NCI-H128 (cell line): ENCODE data around the gene HNRNPC.
"Not testable (repeated sequence)": the region's sequence is repeated elsewhere in the genome, so short reads cannot be mapped to it uniquely, and the experiment has no call there.

Experiments used
- DNase-seq: peaks from one replicate; lab custom pipeline; 2025; ENCODE audit not compliant: unreplicated experiment; lab: John Stamatoyannopoulos, UW

The HNRNPC gene

DNA sequence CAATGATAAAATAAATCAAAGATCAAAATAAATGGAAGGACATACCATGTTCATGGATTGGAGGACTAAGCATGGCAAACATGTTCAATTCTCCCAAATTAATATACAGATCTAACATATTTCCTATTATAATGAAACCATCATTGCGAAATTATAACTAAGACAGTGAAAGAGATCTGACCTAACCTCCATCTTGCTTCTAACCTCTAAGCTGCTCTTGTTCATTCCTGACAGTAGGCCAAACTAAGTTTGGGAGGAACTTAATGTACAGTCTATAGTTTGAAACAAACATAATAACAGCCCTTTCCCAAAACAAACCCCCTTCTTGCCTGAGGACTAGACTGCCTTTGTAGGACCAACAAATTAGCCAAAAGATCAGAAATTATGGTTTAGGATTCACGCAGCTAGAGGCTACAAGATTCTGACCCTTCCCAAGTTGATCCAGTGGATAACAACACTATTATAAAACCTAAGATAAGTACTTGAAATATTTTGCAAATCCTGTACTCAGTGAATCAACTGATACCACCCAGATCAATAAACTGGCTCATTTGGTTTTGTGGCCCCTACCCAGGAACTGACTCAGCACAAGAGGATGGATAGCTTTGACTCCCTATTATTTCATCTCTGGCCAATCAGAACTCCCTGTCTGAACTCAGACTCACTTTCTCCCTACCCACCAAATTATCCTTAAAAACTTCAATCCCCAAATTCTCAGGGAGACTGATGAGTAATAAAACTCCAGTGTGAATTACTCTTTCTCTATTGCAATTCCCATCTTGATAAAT lies 71.6 kb downstream of the HNRNPC start:
- DNase-seq: no peak

DNA sequence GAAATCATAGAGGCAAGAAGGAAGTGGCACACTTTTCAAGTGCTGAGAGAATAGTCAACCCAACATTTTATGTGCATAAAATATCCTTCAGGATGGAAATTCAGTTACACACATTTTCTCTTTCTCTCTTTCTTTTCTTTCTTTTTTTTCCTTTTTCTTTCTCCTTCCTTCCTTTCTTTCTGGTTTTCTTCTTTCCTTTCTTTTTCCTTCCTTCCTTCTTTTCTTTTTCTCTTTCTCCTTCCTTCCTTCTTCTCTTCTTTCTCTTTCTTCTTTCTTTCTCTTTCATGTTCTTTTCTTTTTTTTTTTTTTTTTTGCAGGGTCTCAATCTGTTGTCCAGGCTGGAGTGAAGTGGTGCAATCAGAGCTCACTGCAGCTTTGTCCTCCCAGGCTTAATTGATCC lies 74.6 kb downstream of the HNRNPC start:
- no peak for DNase-seq

DNA sequence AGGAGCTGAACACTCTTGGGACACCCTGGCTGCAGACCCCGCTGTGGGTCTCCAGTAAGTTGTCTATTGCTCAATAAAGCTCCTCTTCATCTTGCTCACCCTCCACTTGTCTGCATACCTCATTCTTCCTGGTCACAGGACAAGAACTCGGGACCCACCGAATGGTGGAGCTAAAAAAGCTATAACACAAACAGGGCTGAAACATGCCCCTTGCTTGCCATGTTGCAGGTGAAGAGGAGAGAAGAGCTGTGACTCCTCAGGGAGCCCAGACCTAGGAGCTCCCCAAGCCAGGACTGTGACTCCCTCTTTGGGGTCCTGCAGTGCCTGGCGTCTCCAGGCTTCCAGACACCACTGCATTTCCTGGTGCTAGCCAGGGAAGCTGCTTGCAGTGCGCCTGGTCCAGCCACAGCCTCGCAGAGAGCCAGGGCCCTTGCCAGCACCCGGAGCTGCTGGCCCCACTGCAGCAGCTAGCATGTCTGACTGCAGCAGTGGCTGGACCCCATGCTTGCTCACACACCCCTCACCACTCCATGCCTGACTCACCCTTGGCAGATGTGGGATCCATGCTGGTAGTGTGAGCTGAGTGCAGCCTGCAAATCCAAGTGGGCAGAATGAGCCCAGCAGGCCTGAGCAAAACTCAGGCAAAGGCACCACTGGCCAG lies 76.2 kb downstream of the HNRNPC start:
- DNase-seq: no peak

DNA sequence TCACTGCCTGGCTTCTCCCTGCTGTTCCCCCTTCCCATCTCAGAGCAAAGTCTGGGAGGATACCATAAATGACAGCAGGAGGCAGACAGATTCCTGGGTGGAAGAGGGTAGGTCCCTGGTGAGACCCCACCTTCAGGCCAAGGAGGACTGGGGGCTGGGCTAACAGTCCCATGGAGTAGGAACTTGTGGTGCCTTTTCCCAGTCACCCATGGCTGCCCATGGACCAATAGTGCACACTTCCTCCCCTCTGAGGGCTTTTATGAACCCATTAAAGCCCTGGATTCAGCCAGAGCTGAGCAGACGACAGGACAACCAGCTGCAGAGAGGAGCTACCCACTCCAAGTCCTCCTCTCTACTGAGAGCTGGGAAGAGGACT lies 76.8 kb downstream of the HNRNPC start:
- no peak for DNase-seq

DNA sequence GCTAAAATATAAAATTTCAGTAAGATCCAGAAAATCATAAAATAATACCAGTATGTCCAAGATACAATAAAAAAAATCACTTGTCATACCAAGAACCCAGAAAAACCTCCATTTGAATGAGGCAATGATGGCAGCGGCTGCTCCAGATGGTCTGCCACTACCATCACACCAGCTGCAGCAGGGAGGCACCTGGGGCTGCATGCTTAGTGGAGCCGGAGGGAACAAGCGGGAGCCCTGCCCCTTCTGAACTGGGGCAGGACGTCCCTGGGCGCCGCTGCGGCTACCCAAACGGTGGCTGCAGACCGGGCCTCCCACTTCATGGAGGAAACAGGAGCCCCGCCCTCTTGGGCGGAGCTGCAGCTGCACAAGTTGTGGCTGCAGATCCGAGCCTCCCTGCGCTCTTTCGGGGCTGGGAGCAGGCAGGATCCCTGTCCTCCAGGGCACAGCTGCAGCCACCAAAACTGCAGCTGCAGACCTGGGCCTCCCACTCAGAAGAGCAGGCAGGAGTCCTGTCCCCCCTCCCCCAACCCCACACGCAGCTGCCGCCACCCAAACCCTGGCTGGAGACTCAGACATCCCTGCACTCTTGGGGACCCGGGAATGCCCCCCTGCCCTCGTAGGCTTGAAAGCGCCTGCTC lies 77.3 kb downstream of the HNRNPC start:
- peak; percentile 48 for DNase-seq

DNA sequence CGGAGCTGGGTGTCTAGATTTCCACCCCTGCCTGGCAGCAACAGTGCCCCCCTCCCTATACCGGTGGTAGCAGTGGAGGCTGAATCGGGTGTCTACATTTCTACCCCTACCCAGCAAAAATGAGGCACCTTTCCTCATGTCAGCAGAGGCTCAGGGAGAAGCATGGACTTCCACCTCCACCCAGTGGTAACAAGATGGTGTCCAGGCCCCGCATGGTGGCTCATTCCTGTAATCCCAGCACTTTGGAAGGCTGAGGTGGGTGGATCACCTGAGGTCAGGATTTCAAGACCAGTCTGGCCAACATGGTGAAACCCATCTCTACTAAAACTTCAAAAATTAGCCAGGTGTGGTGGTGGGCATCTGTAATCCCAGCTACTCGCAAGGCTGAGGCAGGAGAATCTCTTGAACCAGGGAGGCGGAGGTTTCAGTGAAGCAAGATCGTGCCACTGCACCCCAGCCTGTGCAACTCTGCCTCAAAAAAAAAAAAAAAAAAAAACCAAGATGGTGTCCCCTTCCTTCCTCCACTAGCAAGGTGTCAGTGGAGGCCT lies 77.9 kb downstream of the HNRNPC start:
- no peak for DNase-seq

DNA sequence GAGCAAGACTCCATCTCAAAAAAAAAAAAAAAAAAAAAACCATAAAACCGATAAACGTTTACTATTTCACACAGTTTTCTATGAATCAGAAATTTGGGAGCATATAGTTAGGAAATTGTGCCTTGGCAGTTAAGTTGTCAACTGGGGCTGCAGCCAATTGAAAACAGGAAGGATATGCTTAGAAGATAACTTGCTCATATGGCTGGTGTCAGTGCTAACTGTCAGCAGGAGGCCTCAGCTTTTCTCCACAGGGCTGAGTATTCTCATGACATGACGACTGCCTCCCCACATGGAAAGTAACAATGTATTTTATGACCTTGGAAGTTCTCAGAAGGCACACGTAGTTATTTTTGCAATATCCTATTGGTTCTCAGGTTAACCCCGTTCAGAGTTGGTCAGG lies 83.8 kb downstream of the HNRNPC start:
- DNase-seq: no peak

DNA sequence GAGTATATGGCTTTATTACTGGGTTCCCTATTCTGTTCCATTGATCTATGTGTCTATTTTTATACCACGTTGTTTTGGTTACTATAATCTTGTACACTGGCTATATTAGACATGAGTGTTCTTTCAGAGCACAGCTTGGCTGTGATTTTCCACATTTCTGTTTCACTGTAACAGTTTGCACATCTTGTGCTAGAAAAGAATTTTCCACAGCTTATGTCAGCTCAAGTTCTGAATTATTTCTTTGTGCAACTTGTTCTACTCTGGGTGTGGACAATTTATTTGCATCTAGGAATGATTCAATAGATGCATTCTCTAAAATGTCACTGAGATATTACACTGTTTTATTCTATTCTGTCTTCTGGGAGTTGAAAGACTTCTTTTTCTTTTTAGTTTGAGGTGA lies 85.0 kb downstream of the HNRNPC start:
- DNase-seq: no peak

DNA sequence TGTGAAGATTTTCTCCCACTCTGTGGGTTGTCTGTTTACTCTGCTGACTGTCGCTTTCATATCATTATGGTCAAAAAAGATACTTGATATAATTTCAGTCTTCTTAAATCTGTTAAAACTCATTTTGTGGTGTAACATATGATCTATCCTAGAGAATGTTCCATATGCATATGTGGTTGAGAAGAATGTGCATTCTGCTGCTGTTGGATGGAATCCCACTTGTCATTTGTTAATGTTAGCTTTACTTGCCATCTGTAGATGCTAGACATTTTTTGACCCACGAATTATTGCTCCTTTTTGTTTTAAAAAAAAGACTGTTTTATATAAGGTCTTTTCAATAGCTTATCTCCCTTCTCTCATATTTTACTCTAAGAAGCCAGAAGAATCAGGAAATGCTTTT lies 87.1 kb downstream of the HNRNPC start:
- DNase-seq: no peak

DNA sequence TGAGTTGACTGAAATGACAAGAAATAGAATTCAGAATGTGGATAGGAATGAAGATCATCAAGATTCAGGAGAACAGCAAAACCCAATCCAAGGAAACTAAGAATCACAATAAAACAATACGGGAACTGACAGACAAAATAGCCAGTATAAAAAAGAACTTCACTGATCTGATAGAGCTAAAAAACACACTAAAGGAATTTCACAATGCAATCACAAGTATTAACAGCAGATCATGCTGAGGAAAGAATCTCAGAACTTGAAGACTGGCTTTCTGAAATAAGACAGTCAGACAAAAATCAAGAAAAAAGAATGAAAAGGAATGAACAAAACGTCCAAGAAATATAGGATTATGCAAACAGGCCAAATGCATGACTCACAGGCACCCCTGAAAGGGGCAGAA lies 98.1 kb downstream of the HNRNPC start:
- DNase-seq: no peak

DNA sequence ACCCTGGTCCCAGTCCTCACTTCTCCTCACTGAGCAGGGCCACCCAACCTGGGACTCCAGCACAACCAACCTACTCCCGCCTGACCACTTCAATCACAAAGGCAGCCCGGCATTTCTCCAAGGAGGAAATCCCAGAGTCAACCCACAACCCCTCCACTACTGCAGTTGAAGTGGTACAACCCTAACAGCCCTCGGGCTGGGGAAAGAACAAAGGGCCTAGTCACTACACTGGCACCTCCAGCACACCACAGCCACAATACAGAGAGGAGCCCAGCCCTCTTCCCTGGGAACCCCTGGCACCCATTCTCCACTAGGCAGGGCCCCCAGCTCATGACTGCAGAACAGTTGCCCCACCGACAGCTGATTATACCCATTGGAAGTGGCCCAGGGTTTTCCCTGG lies 99.7 kb downstream of the HNRNPC start:
- DNase-seq: no peak

DNA sequence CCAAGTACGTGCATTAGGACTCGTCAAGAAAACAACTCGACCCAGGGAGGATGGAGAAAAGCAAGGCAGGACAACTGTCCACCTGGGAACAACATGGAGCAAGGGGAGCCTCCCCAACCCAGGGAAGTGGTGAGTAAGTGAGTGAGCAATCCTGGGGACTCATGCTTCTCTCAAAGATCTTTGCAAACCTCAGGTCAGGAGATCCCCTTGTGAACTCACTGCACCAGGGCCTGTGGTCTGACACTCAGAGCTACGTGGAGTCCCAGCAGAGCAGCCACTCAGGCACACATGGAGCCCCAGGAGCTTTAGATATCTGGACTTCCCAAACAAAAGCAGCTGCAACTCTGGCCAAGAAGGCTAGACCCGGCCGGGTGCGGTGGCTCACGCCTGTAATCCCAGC lies 101.2 kb downstream of the HNRNPC start:
- no peak for DNase-seq

DNA sequence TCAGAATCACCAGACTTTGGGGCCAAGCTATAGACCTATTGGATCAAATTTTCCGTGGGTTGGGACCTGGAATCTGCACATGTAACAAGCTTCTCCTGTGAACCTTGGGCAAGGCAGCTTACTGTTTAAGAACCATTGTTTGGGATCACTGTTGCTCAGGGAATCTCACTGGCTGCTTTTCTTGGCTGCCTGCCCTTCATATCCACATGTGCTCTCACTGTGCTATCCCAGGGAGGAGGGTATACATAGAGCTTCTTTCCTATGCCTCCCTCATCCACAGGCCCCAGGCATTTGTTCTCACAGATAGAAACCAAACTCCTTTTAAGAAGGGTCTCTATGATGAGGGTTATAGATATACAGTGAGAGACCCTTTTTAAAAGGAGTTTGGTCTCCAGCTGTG lies 103.6 kb downstream of the HNRNPC start:
- DNase-seq: not testable (repeated sequence)

DNA sequence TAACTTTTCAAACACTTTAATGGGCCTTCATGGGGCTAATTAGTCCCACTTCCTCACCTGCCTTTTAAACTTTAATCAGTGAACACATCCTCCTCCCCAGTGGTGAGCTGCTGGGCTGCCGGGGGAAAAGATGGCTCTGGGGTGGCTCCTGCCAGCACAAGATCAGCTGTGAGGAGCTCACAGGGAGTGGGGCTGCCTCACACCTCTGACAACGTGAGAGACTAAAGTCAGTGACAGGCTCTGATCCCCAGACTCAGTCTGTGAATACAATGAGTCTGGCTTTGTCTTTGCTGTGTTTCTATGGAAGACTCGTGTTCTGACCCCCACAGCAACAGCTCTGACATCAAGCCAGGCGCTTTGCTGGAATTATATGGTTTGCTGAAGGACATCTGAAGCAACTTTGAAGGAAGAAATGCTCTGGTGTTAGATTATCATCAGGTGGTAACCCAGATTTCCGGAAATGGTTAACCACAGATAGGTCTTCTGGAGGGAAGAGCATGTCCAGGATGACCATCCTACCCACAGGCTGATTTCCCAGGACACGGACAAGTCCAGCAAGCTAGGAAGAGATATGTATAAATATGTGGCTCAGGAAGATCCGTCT lies 104.1 kb downstream of the HNRNPC start:
- DNase-seq: not testable (repeated sequence)

DNA sequence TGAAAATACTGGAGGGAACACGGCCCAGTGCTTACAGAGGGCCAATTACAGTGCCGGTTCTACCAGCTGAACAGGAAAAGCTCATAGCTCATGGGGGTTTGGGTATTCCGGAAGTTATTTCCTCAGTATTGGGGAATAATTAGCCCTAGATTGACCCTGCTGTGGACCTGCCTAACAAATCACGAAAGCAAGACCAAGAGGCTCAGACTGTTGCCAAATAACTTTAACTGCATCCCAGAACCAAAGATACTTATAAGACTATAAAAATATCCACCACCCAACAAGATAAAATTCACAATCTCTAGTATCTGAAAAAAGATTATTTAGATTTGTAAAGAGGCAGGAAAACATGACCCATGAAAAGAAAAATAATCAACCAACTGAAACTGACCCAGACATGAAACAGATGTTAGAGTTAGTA lies 105.4 kb downstream of the HNRNPC start:
- no peak for DNase-seq

DNA sequence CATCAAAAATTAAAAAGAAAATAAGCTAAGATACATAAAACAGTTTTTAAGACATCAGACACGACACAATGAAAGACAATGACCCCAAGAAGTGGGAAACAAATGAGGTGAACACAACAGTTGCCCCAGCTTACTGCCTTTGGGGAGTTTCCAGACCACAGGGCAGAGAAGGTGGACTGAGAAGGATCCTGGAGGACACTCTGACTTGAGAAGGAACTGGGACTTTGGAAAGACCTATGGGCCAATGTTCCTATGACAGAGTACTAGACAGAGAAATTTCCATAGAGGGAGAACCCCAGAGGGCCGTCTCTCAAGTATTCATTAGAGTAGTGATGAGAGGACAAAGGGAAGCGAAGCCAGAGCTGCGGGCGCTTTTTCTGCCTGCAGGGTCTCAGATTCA lies 107.2 kb downstream of the HNRNPC start:
- no peak for DNase-seq

DNA sequence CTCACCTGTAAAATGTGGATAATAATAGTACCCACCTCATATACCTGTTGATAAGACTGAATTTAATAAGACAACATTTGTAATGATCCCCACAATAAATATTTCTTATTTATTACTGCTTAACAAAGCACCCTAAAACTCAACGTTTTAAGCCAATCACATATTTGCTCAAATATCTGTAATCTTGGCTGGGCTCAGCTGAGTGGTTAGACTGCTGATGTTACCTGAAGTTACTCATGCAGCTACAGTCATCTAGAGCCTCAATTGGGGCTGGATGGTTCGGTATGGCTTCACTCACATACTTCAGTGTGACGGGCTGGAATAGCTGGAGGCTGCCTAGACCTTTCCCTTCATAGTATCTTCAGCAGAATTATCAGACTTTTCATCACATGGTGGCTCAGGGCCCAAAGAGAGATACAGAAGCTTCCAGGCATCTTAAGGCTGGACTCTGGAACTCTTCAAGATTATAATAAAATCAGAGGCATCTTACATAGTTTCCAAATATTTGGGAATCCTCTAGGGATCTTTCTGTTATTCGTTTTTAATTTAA lies 109.1 kb downstream of the HNRNPC start:
- DNase-seq: no peak
